GM19438 (cell line): ENCODE measurements around the gene LILRB2.
"Not testable (repeated sequence)": the region's sequence is repeated elsewhere in the genome, so short reads cannot be mapped to it uniquely, and the experiment has no call there.

Experiments used
- ATAC-seq: cut with Tn5 transposase; IDR thresholded peaks from one replicate; pipeline ENCODE4 v1.9.1; 2021; ENCODE audit warnings: low read depth; ENCODE audit not compliant: unreplicated experiment

Gene LILRB2

GRCh38 chr19:54307389-54308020, 26.6 kb upstream of the LILRB2 start:
- ATAC-seq = no peak

DNA sequence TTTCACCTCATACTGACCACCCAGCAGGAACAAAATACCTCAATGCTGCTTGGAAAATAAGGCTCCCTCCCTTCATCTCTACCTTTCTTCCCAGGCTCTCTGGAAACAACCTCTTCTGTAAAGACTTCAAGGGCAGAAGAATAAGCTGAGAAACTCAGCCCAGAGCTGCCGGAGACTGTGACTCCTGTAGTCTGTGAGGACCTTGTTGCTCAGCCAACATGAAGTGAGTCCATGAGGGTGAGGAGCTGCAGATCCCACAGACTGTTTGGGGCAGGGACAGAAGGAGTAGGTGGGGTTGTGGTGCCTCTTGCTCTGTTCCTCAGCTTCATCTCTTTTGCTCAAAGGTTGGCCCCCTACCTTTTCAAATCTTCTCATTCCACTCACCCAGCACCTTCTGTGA, 24.2 kb upstream of the LILRB2 start:
- no peak for ATAC-seq

GRCh38 chr19:54302257-54302656, 21.3 kb upstream of the LILRB2 start:
- no peak for ATAC-seq

DNA sequence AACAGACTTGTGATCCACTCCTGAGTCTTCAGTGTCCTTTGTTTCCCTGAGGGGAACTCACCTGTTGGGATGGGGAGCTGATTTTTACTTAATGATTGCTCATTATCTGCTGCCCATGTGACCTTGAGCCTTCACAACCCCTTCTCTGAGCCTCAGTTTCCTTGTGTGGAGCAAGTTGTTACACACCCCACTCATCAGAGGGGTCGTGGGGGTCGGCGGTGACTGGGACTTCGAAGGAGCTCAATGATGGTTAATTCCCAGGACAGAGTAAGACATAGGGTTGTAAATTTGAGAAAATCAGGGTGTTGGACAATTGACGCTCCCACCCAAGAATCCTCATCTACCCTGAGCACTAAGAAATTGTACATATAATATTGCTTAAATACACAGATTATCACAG, 18.6 kb upstream of the LILRB2 start:
- ATAC-seq = no peak

GRCh38 chr19:54299126-54299498, 18.2 kb upstream of the LILRB2 start:
- no peak for ATAC-seq

DNA sequence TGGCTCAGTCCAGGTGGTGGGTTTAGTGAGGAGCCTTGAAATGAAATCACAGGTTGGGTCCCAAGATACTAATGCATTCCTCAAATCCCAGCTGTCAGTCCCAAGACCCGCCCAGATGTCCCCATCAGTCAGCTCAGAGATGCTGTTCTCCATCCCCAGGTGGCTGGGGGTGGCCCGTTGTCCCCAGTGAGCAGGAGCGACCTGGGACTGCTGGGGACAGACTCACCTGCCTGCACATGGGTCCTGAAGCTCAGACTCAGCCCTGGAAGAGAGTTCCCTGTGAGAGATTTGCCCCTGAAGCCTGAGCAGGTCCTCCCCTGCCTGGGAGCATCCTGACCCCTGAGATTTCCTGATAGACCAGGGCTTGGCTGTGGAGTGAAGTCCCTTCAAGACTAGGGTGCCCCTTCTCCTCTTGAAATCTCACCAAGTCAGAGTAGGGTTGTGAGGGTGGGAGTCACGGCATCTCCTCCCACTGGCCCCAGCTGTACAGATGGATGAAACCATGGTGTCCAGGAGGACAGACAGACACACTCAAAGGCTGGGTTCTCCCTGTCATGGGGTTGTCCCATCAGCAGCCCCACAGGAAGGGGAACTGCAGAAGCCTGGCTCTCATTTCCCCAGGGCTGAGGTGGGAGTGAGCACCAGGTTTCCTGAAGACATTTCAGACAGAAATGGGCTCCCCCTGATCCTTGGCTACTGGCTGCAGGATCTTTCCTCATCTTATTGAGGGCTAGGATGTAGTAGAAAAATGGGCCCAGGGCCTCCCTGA, 17.6 kb upstream of the LILRB2 start:
- ATAC-seq = no peak

DNA sequence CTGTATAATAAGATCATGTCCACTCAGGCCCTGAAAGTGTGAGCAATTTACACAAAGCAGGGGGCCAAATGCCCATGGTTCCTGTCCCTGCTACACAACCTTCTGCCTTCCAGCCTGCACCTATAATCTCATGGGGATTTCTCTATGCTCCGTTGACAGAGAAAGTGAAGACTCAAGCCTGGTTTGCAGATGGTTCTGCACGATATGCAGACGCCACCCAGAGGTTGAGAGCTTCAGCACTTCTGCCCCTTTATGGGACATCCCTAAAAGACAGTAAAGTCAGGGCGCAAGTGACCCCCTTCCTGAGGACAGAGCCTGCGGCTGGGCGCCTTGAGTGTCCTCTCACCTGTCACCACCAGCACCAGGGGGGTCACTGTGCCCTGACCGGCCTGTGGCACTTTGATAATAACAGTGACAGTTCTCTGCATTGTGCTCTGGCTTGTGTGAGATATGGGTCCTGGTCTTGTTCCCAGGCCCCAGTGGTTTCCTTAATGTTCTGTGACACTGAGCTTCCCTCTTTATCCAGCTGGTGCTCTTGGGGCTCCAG, 16.9 kb upstream of the LILRB2 start:
- ATAC-seq = no peak

- ATAC-seq = no peak
Measured at GRCh38 chr19:54294539-54294938, 13.6 kb upstream of the LILRB2 start.

- ATAC-seq = not testable (repeated sequence)
Measured at GRCh38 chr19:54289160-54289559, 8.2 kb upstream of the LILRB2 start.

DNA sequence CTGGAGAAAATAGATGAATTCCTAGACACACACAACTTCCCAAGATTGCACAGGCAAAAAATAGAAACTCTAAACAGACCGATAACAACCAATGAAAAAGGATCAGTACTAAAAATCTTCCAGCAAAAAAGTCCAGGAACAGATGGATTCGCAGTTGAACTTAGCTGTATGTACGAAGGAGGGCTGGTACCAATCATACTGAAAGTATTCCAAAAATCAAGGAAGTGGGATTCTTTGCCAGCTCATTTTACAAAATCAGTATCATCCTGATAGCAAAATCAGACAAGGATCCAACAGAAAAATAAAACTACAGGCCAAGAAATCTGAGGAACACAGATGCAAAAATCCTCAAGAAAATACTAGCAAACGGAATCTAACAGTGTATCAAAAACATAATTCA, 6.5 kb upstream of the LILRB2 start:
- no peak for ATAC-seq

DNA sequence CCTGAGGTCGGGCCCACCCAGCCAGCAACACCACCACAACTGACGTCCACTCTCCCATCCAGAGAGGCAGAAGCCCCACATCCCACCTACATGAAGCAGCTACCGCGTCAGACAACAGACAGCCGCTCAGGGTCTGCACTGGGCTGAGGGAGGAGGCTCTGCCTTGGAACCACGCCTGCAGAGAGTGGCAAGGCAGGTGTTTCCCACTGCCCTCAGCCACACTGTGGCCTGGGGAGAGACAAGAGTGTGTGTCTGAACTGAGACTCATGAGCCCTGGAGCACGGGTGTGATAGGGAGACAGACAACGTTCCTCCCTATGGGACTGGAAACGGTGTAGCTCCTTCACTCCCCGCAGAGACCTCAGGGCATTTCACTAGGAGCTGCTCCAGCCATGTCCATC, 5.4 kb upstream of the LILRB2 start:
- ATAC-seq = not testable (repeated sequence)

GRCh38 chr19:54285427-54286056, 4.6 kb upstream of the LILRB2 start:
- ATAC-seq = not testable (repeated sequence)

DNA sequence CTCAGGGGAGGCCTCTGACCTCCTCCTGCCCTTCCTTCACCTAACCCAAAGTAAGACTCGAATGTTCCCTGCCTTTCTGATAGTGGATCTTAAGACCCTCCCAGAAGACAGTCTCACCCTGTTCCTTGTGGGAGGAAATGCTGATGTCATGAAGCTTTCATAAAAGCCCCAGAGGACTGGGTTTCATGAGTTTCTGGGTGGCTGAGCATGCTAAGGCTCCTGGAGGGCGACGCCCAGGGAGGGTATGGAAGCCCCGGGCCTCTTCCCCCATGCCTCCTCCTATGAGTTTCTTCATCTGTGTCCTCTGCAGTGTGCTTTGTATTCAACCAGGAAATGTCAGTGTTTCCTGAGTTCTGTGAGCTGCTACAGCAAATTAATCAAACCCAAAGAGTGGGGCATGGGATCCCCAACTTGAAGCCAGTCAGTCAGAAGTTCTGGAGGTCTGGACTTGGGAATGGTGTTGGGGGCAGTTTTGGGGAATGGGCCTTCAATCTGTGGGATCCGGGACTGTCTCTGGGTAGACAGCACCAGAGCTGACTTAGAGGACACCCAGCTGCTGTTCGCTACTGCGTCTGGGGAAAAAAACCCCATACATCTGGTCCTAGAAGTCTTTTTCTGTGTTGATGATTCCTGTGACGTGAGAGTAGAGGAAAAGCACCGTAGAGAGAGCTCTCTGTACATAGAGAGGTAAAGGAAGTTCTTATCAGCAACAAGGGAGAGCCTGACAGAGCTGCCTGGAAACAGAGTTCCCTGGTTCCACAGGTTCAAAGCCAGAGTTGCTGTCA, 2.0 kb upstream of the LILRB2 start:
- no peak for ATAC-seq

DNA sequence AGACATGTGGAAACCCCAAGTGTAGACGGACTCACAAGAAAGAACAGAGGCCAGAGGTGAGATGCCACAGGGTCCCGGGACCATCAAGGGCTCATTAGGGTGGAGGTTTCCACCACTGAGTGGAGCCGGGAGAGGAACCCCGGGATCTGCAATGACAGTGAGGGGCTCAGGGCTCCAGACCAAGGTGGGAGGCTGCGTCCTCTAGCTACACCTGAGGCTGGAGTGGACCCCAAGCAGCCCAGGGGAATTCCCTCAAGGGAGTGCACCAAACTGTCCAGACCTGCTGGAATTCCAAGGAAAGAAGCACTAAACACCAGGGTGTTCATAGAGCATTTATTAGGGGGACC, 792 bp upstream of the LILRB2 start:
- ATAC-seq = not testable (repeated sequence)

DNA sequence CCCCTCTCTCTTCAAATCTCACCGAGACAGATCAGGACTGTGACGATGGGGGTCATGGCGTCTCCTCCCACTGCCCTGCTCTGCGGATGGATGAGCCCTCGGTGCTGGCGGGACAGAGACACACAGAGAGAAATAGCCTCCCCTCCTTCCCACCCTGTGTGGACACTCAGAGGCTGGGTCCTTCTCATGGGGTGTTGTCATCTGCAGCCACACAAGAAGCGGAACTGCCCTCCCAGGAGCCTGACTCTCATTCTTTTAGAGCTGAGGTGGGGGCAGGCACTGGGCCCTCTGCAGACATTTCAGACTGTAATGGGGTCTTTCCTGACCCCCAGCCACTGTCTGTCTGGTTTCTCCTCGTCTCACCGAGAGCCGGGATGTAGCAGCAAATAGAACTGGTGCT, 469 bp downstream of the LILRB2 start:
- ATAC-seq = not testable (repeated sequence)

- not testable (repeated sequence) for ATAC-seq
Measured at GRCh38 chr19:54280025-54280424, 885 bp downstream of the LILRB2 start.

DNA sequence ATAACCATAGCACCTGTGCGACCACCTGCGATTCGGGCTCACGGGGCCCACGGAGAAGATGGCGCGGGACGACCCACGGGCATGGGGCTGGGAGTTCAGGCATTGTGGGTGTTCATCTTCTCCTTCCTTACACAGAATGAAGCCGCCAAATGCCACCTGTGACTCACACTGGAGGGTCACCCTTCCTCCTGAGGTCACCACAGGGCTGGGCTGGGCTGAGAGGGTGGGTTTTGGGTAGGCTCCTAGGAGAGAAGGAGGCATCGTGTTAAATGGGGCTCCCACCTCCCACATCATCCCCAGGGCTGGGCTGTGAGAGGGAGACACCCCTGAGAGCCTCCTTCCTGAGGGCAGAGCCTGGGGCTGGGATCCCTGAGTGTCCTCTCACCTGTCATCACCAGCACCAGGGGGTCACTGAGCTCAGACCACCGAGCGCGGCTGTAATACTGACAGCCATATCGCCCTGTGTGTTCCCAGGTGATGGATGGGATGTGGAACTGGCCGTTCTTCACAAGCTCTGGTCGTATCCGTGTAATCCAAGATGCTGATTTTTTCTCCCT, 1.4 kb downstream of the LILRB2 start:
- ATAC-seq = no peak

DNA sequence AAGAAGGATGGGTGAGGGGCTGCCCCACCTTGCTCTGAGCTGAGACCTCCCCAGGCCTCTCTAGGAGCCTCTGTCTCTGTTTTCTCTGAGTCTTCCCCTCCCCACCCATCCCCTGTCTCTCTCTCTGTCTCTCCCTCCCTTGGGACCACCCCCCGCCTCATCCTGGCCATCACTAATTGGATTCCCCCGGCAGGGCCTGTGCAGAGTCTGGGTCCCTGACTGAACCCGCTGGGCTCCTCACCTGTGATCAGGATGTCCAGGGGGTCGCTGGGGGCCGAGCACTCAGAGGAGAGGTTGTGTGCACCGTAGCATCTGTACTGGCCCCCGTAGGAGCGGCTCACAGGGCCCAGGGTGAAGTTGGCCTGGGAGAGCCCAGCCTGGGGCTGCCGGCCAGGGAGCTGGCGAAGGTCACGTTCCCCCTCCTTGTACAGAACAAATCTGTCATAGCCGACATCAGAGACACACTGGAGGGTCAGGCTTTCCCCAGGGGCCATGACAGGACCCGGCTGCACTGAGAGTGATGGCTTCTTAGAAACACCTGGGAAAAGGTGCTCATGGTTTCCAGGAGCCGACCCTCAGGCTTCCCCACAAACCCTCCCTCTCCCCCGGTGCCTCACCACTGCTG, 2.2 kb downstream of the LILRB2 start:
- not testable (repeated sequence) for ATAC-seq

GRCh38 chr19:54278056-54278455, 2.9 kb downstream of the LILRB2 start:
- ATAC-seq = not testable (repeated sequence)

DNA sequence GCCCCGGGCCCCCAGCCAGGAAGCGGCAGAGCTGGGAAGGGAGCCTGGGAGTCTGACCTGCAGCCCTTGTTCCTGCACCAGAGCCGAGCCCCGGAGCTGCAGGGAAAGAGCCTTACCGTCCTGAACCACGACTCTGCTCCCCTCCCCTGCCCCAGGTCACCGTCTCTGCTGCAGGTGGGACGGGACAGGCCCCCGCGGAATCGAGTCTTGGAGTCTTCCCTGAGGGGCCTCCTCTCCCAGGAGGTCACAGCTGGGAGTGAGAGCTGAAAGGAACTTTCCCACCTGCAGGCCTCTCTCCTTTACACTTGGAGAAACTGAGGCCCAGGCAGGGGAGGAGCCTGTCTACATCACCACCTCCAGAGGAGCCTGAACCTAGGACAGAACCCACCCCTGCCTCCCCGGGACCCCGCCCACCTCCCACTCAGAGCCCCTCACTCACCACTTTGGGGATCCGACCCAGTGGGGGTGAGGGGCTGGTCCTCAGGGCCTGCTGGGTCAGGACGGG, 3.7 kb downstream of the LILRB2 start:
- not testable (repeated sequence) for ATAC-seq
